ENCODE measurements around the gene LIPN.

- no peak for TF ChIP-seq EZH2 (IDR thresholded peaks at IDR 0.05; ENCODE audit: borderline replicate concordance, insufficient read depth, low read length, poor library complexity, severe bottlenecking)
- TF ChIP-seq, protein P1, sequence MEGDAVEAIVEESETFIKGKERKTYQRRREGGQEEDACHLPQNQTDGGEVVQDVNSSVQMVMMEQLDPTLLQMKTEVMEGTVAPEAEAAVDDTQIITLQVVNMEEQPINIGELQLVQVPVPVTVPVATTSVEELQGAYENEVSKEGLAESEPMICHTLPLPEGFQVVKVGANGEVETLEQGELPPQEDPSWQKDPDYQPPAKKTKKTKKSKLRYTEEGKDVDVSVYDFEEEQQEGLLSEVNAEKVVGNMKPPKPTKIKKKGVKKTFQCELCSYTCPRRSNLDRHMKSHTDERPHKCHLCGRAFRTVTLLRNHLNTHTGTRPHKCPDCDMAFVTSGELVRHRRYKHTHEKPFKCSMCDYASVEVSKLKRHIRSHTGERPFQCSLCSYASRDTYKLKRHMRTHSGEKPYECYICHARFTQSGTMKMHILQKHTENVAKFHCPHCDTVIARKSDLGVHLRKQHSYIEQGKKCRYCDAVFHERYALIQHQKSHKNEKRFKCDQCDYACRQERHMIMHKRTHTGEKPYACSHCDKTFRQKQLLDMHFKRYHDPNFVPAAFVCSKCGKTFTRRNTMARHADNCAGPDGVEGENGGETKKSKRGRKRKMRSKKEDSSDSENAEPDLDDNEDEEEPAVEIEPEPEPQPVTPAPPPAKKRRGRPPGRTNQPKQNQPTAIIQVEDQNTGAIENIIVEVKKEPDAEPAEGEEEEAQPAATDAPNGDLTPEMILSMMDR (IDR thresholded peaks at IDR 0.05; ENCODE audit: poor library complexity, severe bottlenecking): no peak
- no peak for TF ChIP-seq EP300 (conservative IDR thresholded peaks at IDR 0.05; ENCODE audit: poor library complexity, severe bottlenecking)
Measured at GRCh38 chr10:88826388-88826787, 66.6 kb downstream of the LIPN start.

Data from neural cell (in vitro differentiated cells).